Astrocyte (in vitro differentiated cells and primary cell): Measurements from ENCODE around the gene TMEM87A.

Experiments used
- EZH2 ChIP-seq: IDR thresholded peaks from 2 replicates; pipeline ENCODE4 v1.6.1; 2012; ENCODE audit warnings: mild to moderate bottlenecking, low read length, inconsistent platforms; ENCODE audit not compliant: insufficient read depth
- TF ChIP-seq, protein P1 (sequence below): IDR thresholded peaks from 2 replicates; pipeline ENCODE4 v1.5.1; 2011; ENCODE audit warnings: low read depth, mild to moderate bottlenecking, inconsistent platforms, low read length, moderate library complexity; ENCODE audit not compliant: insufficient read depth

DNA sequence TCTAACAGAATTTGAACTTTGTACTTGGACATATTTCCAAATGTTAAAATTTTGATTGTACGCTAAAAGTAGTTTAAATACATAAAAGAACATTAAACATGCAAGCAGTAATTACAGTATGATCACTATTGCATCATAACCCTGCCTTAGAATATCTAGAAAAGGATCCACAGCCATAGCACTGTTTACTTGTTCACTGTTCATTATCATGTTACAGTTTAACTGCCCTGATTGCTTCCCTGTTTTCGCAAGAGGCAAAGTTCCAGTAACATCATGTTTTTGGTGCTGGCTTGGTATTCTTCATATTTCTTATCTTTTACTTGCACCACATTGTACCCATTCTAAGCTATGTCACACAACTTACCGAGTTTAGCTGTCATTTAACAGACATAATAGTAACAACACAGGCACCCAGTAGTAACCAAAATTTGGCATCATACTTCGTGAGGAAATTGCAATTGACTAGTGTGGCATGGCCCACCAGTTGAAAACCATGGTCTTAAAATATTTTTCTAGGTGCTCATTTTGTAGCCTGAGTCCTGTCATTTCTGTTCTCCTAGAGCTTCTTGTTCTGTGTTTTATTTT lies 13.3 kb upstream of the TMEM87A start:
- TF ChIP-seq, protein P1, sequence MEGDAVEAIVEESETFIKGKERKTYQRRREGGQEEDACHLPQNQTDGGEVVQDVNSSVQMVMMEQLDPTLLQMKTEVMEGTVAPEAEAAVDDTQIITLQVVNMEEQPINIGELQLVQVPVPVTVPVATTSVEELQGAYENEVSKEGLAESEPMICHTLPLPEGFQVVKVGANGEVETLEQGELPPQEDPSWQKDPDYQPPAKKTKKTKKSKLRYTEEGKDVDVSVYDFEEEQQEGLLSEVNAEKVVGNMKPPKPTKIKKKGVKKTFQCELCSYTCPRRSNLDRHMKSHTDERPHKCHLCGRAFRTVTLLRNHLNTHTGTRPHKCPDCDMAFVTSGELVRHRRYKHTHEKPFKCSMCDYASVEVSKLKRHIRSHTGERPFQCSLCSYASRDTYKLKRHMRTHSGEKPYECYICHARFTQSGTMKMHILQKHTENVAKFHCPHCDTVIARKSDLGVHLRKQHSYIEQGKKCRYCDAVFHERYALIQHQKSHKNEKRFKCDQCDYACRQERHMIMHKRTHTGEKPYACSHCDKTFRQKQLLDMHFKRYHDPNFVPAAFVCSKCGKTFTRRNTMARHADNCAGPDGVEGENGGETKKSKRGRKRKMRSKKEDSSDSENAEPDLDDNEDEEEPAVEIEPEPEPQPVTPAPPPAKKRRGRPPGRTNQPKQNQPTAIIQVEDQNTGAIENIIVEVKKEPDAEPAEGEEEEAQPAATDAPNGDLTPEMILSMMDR, result no peak
- no peak for TF ChIP-seq EZH2
